ENCODE results near the gene NUP37.
A peak's percentile ranks its signal among the peaks of the same experiment; 100 is the strongest.

NUP37 gene

GRCh38 chr12:102024765-102025164 is 95.1 kb downstream of the NUP37 start:
- no peak for TF ChIP-seq CTCF (IDR thresholded peaks at IDR 0.05; ENCODE audit: low read depth, low read length)
- DNase-seq (ENCODE audit: low read depth, low spot score) = no peak
- in situ Hi-C loops (cut with HindIII; ENCODE audit: low sequenced_read_pairs) = no loop called here
- H3K4me3 ChIP-seq (ENCODE audit: low read depth, low read length) = no peak overlapping the region

GRCh38 chr12:102023343-102023930 is 96.5 kb downstream of the NUP37 start:
- in situ Hi-C loops (cut with HindIII; ENCODE audit: low sequenced_read_pairs) = no loop called here
- H3K4me3 ChIP-seq (ENCODE audit: low read depth, low read length) = no peak overlapping the region

More at GRCh38 chr12:102023343-102023930, 96.5 kb downstream of the NUP37 start:
- TF ChIP-seq CTCF (IDR thresholded peaks at IDR 0.05; ENCODE audit: low read depth, low read length) = no peak
- DNase-seq (ENCODE audit: low read depth, low spot score) = peak; percentile 77

All from astrocyte of the spinal cord (primary cell).